OCI-LY7 (cell line): Measurements from ENCODE around the gene C22orf23. TPM values are rescaled to one million over a fixed set of nuclear protein-coding genes. Genes with fewer than 3 reads are reported as not detected.

Experiments
- BruUV-seq: library from RNA; stranded (reverse); fragments of 400-500 nt; replicated peaks from 2 replicates; lab custom pipeline; 2021; lab: Mats Ljungman, UMichigan
- CTCF ChIA-PET: fragments of 300-600 bp; sonication (Branson Sonifier 250); formaldehyde crosslinking; loops from one replicate; lab custom pipeline; 2022; ENCODE audit warnings: antibody characterized with exemption; ENCODE audit not compliant: unreplicated experiment; lab: Charles Lee
- POLR2A ChIA-PET: fragments of 300-600 bp; sonication (Branson Sonifier 250); formaldehyde crosslinking; loops from one replicate; lab custom pipeline; 2022; ENCODE audit warnings: antibody characterized with exemption; lab: Charles Lee
- DNase-seq: peaks from one replicate; pipeline ENCODE4 v3.0.0-alpha.2; 2015; ENCODE audit warnings: low spot score
- H2AFZ ChIP-seq: fragments of 200-600 bp; sonication (generic), shearing (Covaris generic); 2 replicates; pipeline ENCODE4 v1.6.1; 2014; ENCODE audit warnings: mild to moderate bottlenecking, antibody characterized with exemption, low read length, moderate library complexity
- H3K27ac ChIP-seq: fragments of 200-600 bp; sonication (generic); 2 replicates; pipeline ENCODE4 v1.5.1; 2014; ENCODE audit warnings: mixed run types, low read depth, mild to moderate bottlenecking, moderate library complexity, low read length, inconsistent platforms; ENCODE audit not compliant: poor library complexity, severe bottlenecking
- H3K36me3 ChIP-seq: fragments of 200-600 bp; sonication (generic); 2 replicates; pipeline ENCODE4 v1.6.1; 2014; ENCODE audit warnings: mild to moderate bottlenecking, antibody characterized with exemption, low read length, moderate library complexity, mixed read lengths; ENCODE audit not compliant: insufficient read depth
- H3K4me1 ChIP-seq: fragments of 200-600 bp; sonication (generic); 2 replicates; pipeline ENCODE4 v1.5.1; 2014; ENCODE audit warnings: mild to moderate bottlenecking, low read length; ENCODE audit not compliant: insufficient read depth, poor library complexity, severe bottlenecking
- H3K4me2 ChIP-seq: fragments of 200-600 bp; sonication (generic); 2 replicates; pipeline ENCODE4 v1.6.1; 2014; ENCODE audit warnings: mild to moderate bottlenecking, low read length
- H3K4me3 ChIP-seq: fragments of 200-600 bp; sonication (generic); 2 replicates; pipeline ENCODE4 v1.5.1; 2014; ENCODE audit warnings: mild to moderate bottlenecking, low read depth, low read length; ENCODE audit not compliant: poor library complexity, severe bottlenecking
- H3K79me2 ChIP-seq: fragments of 200-600 bp; sonication (generic); 2 replicates; pipeline ENCODE4 v1.6.1; 2016; ENCODE audit warnings: low read depth, mild to moderate bottlenecking, low read length, moderate library complexity, mixed read lengths; ENCODE audit not compliant: insufficient read depth
- H3K9me2 ChIP-seq: fragments of 200-600 bp; sonication (generic); 2 replicates; pipeline ENCODE4 v1.6.1; 2016; ENCODE audit warnings: mild to moderate bottlenecking, low read length, mixed read lengths; ENCODE audit not compliant: insufficient read depth
- H3K9me3 ChIP-seq: fragments of 200-600 bp; sonication (generic); 2 replicates; pipeline ENCODE4 v1.6.1; 2014; ENCODE audit warnings: mild to moderate bottlenecking, mixed run types, low read length, mixed read lengths
- H4K20me1 ChIP-seq: fragments of 200-600 bp; sonication (generic); 2 replicates; pipeline ENCODE4 v1.6.1; 2014; ENCODE audit warnings: mild to moderate bottlenecking, antibody characterized with exemption, low read length, moderate library complexity, mixed read lengths; ENCODE audit not compliant: insufficient read depth
- CTCF ChIP-seq: fragments of 200-600 bp; sonication (generic); conservative IDR thresholded peaks from 2 replicates; pipeline ENCODE4 v1.5.1; 2014; ENCODE audit warnings: mild to moderate bottlenecking, antibody characterized with exemption, low read length, moderate library complexity, mixed read lengths
- EZH2phosphoT487 ChIP-seq: fragments of 200-600 bp; sonication (generic); IDR thresholded peaks from 2 replicates; pipeline ENCODE4 v1.6.1; 2018; ENCODE audit warnings: low read depth, borderline replicate concordance, mild to moderate bottlenecking, mixed run types, antibody characterized with exemption, low read length, moderate library complexity, mixed read lengths
- intact Hi-C: fragments of 100-400 bp; cut with micrococcal nuclease; formaldehyde crosslinking; loops from one replicate; pipeline ENCODE4 v1.10.0; 2022; ENCODE audit not compliant: unreplicated experiment
- total RNA-seq, 2 experiments: library from RNA; depleted of rRNA in 1 of 2; stranded (reverse); fragments of >200 nt in 1 of 2; shearing (Covaris generic) in 1 of 2; gene quantifications; 2 replicates each; pipeline ENCODE4 v1.2.3, GENCODE V29; 2014 to 2022

C22orf23 gene
- total RNA-seq, 2 experiments from 2014 or later = 0.57 to 1.2 TPM

DNA sequence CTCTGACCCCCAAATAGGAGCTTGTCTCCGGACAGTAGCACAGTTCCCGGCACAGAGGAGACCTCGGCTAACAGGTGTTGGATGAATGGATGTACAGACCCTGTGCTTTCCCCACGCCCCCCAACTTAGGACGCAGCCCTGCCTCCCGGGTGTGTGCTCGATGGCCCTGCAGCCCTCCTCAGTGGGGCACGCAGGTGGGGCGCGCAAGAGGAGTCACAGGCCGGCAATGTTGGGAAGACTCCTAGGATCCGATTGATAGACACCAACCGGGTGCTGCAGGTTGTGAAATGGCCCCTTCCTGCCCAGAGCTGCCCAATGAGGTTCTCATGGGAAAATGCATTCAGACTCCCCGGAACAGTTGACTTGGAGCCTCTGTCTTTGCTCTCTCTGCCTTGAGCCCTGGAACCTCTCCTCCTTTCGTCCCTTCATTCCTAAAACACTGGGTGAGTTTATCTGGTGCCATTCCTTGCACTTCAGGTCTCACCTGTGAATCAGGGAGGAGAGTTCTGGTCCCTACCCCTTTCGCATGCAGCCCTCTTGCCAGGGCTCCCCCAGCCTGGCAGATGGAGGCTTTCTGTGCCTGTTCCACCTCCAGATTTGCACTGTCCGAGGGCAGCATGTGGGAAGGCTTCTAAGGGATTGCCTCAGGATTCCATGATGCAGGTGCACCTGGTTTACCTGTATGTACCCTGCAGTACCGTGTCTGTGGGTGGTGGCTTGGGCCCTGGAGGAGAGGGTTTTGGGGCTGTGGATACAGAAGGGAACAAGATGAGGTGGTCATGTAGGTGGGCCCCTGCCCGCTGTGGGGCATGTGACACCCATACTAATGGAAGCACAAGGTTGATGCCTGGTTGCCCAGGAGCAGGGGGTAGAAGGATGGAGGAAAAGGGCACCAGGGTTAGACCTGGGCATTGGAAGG is 46.1 kb downstream of the C22orf23 start:
- no peak overlapping the region for H3K27ac ChIP-seq
- H3K4me1 ChIP-seq = peaks cover 17% of the 10 kb centered on the region
- DNase-seq = no peak
- no peaks in the 10 kb centered on the region for H4K20me1 ChIP-seq
- CTCF ChIA-PET = interaction anchor here (1.4 kb wide), 1 partner anchor 11 kb away, joined by 5 read pairs; no protein-coding TSS in a partner anchor
- H3K4me2 ChIP-seq = peak overlapping the region; percentile 81
- peak overlapping the region; percentile 21; the same call in 1 of the 2 replicates for H2AFZ ChIP-seq
- no peaks in the 10 kb centered on the region for H3K79me2 ChIP-seq
- no peaks in the 10 kb centered on the region for H3K36me3 ChIP-seq
- TF ChIP-seq CTCF = no peak
- TF ChIP-seq EZH2phosphoT487 = no peak
- intact Hi-C loops = loop anchor here (2.0 kb wide), 1 partner anchor 58 kb away; no protein-coding TSS in a partner anchor
- POLR2A ChIA-PET = no interaction called here
- no TSS peak for BruUV-seq
- H3K9me3 ChIP-seq = no peaks in the 10 kb centered on the region
- peak overlapping the region; percentile 82 for H3K4me3 ChIP-seq
- H3K9me2 ChIP-seq = no peaks in the 10 kb centered on the region

DNA sequence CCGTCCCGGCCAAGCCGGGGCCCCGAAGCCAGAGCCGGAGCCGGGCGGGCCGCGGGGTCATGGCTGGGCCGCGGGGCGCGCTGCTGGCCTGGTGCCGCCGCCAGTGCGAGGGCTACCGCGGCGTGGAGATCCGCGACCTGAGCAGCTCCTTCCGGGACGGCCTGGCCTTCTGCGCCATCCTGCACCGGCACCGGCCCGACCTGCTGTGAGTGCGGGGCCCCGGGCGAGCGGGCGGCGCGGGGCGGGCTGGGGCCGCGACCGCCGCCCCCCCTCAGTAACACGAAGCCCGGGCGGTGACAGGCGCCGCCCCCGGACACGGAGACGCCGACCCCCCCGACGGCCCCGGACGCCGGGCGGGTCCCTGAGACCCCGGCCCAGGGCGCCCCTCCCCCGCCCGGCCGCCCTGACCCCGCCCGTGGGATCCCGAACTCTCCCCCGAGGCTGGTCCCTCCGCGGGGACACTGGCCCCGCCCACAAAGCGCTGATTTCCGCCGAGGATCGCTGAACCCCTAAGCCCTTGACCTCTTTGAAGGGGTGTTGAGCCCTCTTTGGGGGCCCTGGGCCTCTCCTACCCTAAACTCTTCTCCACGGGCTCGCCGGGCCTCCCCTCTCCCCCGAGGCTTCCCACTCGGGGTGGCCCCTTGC is 46.9 kb downstream of the C22orf23 start:
- Histone ChIP-seq H3K27ac (no peak overlapping the region), H3K4me3 (peak overlapping the region; percentile 82), H3K9me2 (no peaks in the 10 kb centered on the region), H2AFZ (peak overlapping the region; percentile 21; the same call in 1 of the 2 replicates), H3K4me1 (peaks cover 17% of the 10 kb centered on the region), H3K79me2 (no peaks in the 10 kb centered on the region), H4K20me1 (no peaks in the 10 kb centered on the region), H3K36me3 (no peaks in the 10 kb centered on the region), H3K4me2 (peak overlapping the region; percentile 81), H3K9me3 (no peaks in the 10 kb centered on the region)
- ChIA-PET CTCF (interaction anchor here (0.8 to 1.4 kb wide), 3 partner anchors 8 to 12 kb away, joined by 3 to 5 read pairs (median 3); no protein-coding TSS in a partner anchor), POLR2A (interaction anchor here (1.4 to 1.5 kb wide), 2 partner anchors 10 kb away, joined by 4 to 8 read pairs; no protein-coding TSS in a partner anchor)
- intact Hi-C loops = loop anchor here (1.0 to 2.0 kb wide), 2 partner anchors 28 to 58 kb away; no protein-coding TSS in a partner anchor
- BruUV-seq = no TSS peak
- peak; percentile 35 for DNase-seq
- TF ChIP-seq CTCF (no peak), EZH2phosphoT487 (no peak)
